Heart left ventricle (tissue), 13 donors: ENCODE data around the gene MLLT10.

Experiments used
- POLR2A ChIP-seq, 2 donors: fragments of 450-650 bp; IDR thresholded peaks; one replicate each; pipeline ENCODE4 v1.6.1; 2017; ENCODE audit warnings: antibody characterized with exemption in 2 of 2, mild to moderate bottlenecking in 2 of 2, moderate library complexity in 2 of 2
- TF ChIP-seq, protein P1 (sequence below), 12 donors: fragments of 200-600 bp; sonication (generic) in 4 of 12; IDR thresholded peaks; one replicate each; pipeline versions ENCODE4 v1.5.0 to v1.8.0; 2018 to 2022; ENCODE audit warnings: antibody characterized with exemption in 12 of 12, mild to moderate bottlenecking in 5 of 12
- donor health status: ischemic (EF 13 %, LVEDD 7.1; RV severe dilation, severe dysfunction).
- donor health status: DM: no; HTN: yes; CAD: no.
- donor health status: DM: no; HTN: no; CAD: no.
- donor health status: ischemic (EF 25% LVEDD 6.9; RV normal size, moderate dysfunction).
- donor health status: ischemic (EF 25% LVEDD 5.7; RV mildly dilated, moderate dysfunction).
- donor health status: ischemic (EF 35%, LVEDD 5.7; RV mildly dilated, moderate dysfunction).
- donor health status: nonischemic (EF 11% LVEDD 7.7; RV severe dilation, severe dysfunction).
- donor health status: DM: yes; HTN: yes; CAD: no.
- donor health status: PGD.
- donor health status: ischemic (EF 29% LVEDD 5.4; RV normal size, mild dysfunction).
- donor health status: nonischemic (EF 23%, LVEDD 6.1; RV moderate dilation, normal function).

DNA sequence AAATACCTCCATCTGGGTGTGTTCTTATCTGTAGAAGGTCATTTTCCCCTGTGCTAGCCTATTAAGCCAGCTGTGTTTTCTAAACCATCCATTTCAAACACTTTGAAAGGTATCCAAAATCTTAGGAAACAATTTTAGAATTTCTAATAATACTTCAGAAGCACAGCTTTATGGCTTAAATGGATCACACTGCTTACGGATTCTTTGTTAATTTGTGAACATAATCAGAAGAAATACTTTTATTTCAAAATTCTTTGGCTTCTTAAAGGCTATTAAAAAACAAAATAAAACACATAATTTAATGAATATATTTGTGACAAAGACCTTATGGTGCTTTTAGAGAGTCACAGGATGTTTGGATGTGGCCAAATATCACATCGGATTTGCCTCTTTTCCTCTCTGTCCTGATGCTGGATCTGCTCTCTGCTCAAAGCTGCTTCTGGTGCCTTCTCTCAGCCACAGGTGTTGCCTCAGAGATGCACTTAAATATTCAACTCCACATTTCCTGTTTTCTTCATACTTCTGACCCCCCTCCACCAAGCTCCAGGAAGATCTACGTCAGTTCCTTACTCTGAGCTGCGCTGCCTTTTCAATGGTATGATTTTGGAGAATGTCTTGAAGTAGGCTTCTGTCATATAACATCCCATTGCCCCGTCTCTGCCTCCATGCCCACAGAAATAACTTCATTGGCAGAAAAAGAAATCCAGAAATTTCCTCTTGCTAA lies 230.6 kb downstream of the MLLT10 start:
- TF ChIP-seq, protein P1, sequence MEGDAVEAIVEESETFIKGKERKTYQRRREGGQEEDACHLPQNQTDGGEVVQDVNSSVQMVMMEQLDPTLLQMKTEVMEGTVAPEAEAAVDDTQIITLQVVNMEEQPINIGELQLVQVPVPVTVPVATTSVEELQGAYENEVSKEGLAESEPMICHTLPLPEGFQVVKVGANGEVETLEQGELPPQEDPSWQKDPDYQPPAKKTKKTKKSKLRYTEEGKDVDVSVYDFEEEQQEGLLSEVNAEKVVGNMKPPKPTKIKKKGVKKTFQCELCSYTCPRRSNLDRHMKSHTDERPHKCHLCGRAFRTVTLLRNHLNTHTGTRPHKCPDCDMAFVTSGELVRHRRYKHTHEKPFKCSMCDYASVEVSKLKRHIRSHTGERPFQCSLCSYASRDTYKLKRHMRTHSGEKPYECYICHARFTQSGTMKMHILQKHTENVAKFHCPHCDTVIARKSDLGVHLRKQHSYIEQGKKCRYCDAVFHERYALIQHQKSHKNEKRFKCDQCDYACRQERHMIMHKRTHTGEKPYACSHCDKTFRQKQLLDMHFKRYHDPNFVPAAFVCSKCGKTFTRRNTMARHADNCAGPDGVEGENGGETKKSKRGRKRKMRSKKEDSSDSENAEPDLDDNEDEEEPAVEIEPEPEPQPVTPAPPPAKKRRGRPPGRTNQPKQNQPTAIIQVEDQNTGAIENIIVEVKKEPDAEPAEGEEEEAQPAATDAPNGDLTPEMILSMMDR (IDR thresholded peaks at IDR 0.05): no peak
- TF ChIP-seq POLR2A (IDR thresholded peaks at IDR 0.05): no peak
